AML-193 (cell line): ENCODE results near the gene ROR2.
"Not testable (repeated sequence)": the region's sequence is repeated elsewhere in the genome, so short reads cannot be mapped to it uniquely, and the experiment has no call there.

Source experiments
- DNase-seq, 2 experiments: peaks; one replicate each; lab custom pipeline; 2025; lab: John Stamatoyannopoulos, UW

The ROR2 gene

GRCh38 chr9:91923145-91923544 lies 26.9 kb downstream of the ROR2 start:
- DNase-seq = no peak

GRCh38 chr9:91921371-91921770 lies 28.7 kb downstream of the ROR2 start:
- DNase-seq = no peak

GRCh38 chr9:91920630-91921350 lies 29.2 kb downstream of the ROR2 start:
- no peak for DNase-seq

GRCh38 chr9:91919621-91920020 lies 30.4 kb downstream of the ROR2 start:
- no peak for DNase-seq

- no peak for DNase-seq
Observed at GRCh38 chr9:91917436-91917835, 32.6 kb downstream of the ROR2 start.

GRCh38 chr9:91915524-91916263 lies 34.3 kb downstream of the ROR2 start:
- no peak for DNase-seq

GRCh38 chr9:91914937-91915336 lies 35.1 kb downstream of the ROR2 start:
- no peak for DNase-seq

GRCh38 chr9:91914404-91914803 lies 35.6 kb downstream of the ROR2 start:
- no peak for DNase-seq

GRCh38 chr9:91913986-91914385 lies 36.0 kb downstream of the ROR2 start:
- DNase-seq = no peak

- no peak for DNase-seq
Observed at GRCh38 chr9:91913096-91913495, 36.9 kb downstream of the ROR2 start.

GRCh38 chr9:91911657-91912056 lies 38.4 kb downstream of the ROR2 start:
- no peak for DNase-seq

- DNase-seq = not testable (repeated sequence)
Observed at GRCh38 chr9:91909256-91909655, 40.8 kb downstream of the ROR2 start.

- no peak for DNase-seq
Observed at GRCh38 chr9:91908746-91909145, 41.3 kb downstream of the ROR2 start.

GRCh38 chr9:91908293-91908623 lies 41.8 kb downstream of the ROR2 start:
- DNase-seq = no peak

- no peak for DNase-seq
Observed at GRCh38 chr9:91907484-91908292, 42.3 kb downstream of the ROR2 start.

- peak; percentile 9 to 24 for DNase-seq
Observed at GRCh38 chr9:91905991-91906469, 44.0 kb downstream of the ROR2 start.

- DNase-seq = no peak
Observed at GRCh38 chr9:91905237-91905650, 44.8 kb downstream of the ROR2 start.

- DNase-seq = no peak
Observed at GRCh38 chr9:91904588-91905236, 45.3 kb downstream of the ROR2 start.

GRCh38 chr9:91903126-91903911 lies 46.7 kb downstream of the ROR2 start:
- no peak for DNase-seq

GRCh38 chr9:91902475-91903125 lies 47.4 kb downstream of the ROR2 start:
- no peak for DNase-seq

GRCh38 chr9:91900797-91901177 lies 49.2 kb downstream of the ROR2 start:
- no peak for DNase-seq
